HG03139 (cell line): ENCODE measurements around the gene IQSEC3.
"Not testable (repeated sequence)": the region's sequence is repeated elsewhere in the genome, so short reads cannot be mapped to it uniquely, and the experiment has no call there.

Experiments
- ATAC-seq: cut with Tn5 transposase; IDR thresholded peaks from one replicate; pipeline ENCODE4 v1.9.1; 2021; ENCODE audit not compliant: unreplicated experiment

IQSEC3 gene

DNA sequence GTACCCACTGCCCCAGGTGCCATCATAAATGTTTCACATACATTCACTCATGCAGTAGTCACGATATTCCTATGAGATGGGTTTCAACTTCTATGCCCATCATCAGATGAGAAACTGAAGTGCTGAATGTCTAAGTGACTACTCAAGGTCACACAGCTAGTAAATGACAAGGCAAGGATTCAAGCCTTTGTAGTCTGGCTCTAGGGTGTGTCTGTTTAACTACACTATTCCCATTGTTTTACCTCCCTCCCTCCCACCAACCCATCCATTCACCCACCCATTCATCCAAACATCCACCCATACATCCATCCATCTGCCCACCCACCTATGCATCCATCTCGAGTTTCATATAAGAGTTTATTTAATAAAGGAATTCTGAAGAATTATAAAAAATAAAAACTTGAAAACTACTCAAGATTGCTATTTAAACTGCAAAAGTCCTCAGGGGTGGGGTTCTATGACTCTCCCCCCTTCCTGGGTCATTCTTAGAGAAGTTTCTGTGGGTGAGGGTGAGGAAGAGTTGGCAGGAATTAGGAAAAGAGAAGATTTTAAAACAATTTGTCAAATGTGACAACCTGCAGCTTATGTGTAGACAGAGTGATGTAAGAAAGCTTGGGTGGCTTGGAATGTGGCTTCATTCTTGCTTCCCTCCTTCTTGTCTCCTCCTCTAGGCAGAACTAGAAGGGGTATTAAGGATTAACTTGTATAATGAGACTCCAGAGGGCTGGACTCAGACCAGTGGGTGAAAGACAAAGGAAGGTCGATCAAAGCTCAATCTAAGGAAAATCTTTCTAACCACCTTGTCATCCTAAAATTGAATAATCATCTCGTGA lies 13.4 kb upstream of the IQSEC3 start:
- ATAC-seq, result not testable (repeated sequence)

DNA sequence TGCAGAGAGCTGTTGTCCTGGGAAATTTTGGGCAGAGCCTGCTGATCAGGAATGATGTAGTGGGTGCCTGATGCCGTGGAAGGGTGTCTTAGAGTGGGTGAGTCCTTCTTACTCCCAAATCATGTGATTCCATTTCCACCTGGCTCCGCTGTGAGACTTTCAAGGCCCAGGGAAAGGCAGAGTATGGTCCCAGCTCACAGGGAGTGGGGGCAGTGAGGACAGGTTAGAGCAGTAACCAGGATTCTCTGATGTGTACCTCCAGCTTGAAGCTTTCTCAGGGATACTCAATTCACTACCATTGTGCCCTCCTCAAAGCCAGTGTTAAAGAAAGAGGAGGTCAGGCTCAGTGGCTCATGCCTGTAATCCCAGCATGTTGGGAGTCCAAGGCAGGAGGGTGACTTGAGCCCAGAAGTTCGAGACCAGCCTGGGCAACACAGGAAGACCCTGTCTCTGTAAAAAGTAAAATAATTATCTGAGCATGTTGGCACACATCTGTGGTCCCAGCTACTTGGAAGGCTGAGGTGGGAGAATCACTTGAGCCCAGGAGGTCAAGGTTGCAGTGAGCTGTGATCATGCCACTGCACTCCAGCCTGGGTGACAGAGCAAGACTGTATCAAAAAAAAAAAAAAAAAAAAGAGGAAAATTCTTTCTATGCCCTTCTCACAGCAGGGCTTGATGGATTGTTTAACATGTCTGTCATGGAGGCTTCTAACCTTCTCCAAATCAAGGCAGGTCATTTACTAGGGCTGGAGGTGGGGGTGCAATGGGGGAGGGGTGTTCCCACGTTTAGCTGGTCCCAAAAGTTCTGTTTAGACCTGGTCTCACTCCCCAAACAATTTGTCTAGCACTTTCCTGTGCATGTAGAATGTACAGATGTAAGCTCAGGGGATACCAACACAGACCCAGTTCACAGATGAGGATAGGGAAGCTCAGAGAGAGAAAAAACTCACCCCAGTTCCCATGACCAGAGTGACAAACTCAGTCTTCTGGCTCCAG lies 12.5 kb upstream of the IQSEC3 start:
- no peak for ATAC-seq

DNA sequence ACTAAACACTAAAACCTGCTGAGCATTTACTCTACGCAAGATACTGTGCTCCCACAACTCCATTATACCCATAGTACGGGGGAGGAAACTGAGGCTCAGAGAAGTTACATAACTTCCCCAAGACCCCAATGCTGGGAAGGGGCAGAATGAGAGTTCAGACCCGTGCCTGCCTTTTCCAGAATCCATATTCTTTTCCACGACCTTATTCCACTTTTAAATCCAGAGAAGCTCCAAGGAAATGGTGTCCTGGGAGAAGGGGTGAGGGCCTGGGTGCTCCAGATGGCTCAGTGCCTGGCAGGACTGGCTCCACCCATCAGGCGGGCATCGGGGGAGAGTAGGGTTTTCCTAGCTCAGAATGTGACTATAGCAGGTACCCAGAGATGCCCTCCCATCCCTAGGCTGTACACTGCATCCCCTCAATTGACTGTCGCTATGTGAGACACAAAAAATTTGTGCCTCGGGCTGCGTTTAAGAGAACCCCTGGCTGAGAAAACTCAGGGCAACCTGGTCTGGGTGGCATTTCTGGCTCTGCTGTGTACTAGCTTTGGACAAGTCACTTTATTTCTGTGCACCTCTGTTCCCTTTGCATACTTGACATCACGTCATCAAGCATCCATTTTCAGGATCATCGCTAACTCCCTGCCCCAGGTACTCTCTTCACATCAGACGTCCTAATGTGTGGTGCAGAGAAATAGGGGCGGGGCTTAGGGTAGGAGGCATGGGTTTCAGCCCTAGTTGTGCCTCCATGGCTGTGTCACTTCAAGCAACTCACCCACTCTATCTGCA lies 11.6 kb upstream of the IQSEC3 start:
- ATAC-seq, result no peak

DNA sequence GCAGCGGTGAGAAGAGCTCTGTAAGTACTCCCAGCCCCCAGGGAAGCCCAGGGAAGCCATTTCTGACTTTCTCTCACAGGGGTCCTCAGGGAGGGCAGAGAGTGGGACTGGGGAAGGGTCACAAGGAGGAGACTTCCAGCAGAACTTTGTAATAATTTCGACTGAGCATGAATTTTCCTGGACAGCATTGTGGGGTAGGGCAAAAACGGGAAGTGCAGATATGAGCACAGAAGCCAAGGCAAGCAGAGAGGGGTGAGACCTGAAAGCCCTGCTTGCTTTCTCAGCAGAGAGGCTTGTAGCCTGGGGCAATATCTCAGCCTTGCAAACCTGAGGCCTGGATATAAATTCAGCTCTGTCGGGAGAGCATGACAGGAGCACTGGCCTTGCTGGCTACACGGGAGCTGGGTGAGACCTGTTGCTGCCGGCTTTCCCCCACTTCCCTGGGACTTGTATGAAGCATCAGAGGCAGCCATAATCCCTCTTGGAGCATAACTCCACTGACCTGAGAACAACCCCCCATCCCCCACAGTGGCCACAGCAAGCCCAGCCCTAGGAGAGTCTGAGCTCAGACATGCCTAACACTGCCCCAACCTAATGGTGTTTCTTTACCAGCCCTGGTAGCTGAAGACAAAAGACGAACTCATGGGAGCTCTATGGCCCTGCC lies 9.8 kb upstream of the IQSEC3 start:
- ATAC-seq, result no peak

DNA sequence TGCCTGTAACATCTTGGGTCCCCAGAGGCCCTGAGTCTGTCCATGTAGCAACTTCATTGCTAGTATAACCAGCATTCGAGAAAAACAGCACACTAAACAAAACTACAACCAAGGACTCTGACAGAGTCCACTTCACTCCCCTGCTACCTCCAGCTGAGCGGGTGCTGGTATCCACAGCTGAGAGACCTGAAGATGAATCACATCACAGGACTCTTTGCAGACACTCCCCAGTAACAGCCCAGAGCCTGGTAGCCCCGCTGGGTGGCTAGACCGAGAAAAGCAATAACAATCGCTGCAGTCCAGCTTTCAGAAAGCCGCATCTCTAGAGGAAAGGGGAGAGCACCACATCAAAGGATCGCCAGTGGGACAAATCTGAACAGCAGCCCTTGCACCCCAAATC lies 9.0 kb upstream of the IQSEC3 start:
- no peak for ATAC-seq

DNA sequence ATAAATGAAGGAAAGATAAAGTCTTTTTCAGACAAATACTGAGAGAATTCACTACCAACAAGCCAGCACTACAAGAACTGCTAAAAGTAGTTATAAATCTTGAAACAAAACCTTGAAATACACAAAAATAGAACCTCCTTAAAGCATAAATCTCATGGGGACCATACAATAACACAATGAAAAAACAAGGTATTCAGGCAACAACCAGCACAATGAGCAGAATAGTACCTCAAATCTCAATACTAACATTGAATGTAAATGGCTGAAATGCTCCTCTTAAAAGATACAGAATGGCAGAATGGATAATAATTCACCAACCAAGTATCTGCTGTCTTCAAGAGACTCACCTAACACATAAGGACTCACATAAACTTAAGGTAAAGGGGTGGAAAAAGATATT lies 7.7 kb upstream of the IQSEC3 start:
- no peak for ATAC-seq

DNA sequence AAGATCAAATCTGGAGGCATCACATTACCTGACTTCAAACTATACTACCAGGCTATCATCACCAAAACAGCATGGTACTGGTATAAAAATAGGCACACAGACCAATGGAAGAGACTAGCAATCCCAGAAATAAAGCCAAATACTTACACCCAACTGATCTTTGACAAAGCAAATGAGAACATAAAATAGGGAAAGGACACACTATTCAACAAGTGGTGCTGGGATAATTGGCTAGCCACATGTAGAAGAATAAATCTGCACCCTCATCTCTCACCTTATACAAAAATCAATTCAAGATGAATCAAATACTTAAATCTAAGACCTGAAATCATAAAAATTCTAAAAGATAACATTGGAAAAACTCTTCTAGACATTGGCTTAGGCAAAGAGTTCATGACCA lies 4.7 kb upstream of the IQSEC3 start:
- ATAC-seq, result not testable (repeated sequence)

DNA sequence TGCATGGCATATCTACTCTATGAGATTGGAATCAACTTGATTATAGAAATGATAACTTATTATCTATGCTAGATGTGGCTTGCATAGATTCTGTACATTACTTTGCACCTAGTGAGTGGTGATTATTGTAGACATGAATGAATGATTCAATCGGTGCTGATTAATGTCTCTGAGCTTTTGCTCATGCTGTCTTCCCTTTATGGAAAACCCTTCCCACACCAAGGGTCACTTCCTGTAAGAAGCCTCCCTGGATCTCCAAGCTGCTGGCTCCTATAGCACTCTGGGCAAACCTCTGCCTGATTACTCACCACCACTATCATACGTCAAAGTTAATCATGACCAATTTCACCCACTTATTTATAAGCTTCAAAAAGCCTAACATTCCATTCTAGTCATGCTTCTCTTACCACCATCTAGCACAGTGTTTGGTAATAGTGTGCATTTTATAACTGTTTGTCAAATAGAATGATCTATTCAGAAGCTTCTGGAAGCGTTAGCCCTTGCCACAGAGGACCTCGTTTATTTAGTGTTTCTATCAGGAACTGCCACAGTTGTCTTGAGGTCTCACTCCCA lies 990 bp upstream of the IQSEC3 start:
- ATAC-seq, result not testable (repeated sequence)

DNA sequence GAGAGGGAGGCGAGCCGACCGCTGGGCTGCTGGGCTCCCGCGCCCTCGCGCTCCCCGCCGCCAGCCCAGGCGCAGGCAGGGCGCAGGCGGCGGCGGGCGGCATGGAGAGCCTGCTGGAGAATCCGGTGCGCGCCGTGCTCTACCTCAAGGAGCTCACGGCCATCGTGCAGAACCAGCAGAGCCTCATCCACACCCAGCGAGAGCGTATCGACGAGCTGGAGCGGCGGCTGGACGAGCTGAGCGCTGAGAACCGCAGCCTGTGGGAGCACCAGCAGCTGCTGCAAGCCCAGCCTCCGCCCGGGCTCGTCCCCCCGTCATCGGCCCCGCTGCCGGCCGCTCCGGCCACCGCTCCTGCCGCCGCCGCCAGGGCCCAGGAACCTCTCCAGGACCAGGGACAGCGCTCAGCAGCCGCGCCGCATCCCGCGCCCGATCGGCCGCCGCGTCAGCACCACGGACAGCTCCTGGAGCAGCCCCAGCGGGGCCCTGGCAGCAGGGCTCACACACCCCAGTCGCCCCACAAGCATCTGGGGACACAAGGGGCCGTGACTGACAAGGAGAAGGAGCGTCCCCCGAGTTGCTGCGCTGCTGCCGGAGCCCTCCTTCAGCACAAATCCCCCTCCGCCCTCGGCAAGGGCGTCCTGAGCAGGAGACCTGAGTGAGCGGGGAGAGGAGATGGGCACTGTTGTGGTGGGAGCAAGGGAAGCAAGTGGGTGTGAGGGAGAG lies 376 bp downstream of the IQSEC3 start:
- ATAC-seq, result not testable (repeated sequence)

DNA sequence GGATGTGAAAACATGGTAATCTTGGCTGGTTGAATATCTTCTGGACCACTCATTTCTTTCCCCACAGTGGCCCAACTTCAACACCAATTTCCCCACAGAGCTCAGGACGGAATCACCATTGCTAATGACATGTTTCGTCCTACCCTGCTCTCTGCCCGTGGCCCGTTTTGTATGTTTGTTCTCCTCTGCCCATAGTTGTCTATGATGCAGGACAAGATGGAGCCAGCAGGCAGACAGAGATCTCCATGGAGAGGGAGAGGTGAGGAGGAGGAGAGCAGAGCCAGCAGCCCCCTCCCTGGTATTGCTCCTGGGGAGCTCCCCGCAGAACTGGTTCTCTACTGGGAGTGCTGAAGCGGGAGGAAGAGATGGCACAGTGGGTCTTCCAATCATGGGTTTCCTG lies 3.1 kb downstream of the IQSEC3 start:
- not testable (repeated sequence) for ATAC-seq

DNA sequence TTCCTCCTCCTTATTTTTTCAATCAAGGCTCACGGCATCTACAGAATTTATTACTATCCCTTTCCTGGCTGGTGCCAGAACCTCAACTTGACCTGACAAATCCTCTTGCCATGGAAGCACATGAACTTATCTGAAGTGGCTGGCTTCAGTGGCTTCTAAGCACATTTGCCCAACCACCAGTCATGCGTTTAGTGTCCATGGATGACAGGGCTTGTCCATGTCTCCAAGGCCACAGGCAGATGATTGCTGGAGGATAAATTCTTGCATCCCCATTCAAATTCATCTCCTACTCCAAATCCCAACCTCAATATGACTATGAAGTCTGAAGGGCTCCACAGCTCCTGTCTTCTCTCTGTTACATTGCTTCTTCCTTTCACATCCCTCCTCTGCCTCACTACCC lies 4.0 kb downstream of the IQSEC3 start:
- ATAC-seq, result not testable (repeated sequence)

DNA sequence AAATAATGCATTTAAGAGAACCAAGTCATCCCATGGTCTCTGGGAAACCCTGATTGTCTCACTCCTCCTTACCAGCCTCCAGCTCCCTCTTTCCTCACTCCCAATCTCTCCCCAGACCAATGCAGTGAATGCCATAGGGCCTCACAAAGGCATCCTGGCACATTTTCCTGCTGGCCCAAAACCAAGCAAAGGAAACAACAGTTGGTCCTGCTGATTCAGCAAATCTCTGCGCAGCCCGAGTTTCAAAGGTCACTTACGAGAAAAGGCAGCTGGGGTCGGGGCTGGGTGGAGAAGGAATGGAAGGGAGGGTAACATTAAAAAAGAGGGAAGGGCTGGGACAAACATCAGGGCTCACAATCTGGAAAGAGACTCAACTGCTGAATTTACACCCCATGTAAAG lies 5.5 kb downstream of the IQSEC3 start:
- not testable (repeated sequence) for ATAC-seq

DNA sequence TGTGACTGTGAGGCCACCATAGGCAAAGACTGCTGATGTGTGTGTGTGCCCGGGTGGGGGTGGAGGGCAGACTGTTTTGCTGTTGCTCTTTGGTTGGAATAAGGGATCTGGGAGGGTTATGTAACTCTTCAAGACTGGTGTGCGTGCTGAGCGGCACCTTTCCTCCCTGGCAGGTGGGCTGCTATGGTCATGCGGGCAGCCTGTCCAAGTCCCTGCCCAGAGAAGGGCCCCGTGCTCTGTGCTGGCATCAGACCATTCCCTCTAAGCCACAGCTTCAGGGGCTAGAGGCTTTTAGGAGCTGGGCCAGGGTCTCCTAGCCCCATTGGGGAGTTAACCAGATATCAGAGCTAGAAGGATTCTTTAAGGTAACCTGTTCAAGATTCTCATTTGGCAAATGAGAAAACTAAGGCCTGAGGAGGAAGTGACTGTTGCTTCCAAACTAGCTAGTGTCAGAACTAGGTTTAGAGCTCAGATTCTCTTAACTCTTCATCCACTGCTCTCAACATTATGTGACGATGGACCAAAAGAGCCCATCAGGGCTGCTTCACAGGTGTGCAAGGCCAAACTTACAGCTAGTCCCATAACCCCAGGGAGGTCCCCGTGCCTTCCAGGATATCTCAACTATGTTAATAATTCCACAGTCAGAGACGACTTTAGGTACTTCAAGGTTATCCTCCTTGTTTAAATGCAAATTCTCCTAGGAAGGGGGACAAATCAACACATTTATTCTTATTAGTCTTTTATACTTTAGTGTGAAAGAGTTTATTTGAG lies 8.0 kb downstream of the IQSEC3 start:
- ATAC-seq, result not testable (repeated sequence)

DNA sequence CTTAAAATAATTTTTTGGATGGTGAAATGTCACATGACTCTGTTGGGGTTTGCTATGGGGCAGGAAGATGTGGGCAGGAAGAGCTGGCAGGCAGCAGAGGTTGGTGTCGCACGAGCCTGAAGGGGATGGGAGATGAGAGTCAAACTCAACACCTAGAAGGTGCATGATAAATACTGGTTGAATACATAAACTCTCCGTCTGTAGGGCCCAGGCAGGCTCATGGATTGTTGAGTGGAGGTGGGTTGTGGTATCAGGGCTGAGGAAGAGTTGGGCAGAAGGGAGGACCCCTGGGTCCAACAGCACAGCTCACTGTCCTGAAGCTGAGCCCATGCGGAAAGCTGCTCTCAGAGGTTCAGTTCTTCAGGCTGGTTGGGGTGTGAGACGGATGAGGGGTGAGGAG lies 9.0 kb downstream of the IQSEC3 start:
- not testable (repeated sequence) for ATAC-seq

DNA sequence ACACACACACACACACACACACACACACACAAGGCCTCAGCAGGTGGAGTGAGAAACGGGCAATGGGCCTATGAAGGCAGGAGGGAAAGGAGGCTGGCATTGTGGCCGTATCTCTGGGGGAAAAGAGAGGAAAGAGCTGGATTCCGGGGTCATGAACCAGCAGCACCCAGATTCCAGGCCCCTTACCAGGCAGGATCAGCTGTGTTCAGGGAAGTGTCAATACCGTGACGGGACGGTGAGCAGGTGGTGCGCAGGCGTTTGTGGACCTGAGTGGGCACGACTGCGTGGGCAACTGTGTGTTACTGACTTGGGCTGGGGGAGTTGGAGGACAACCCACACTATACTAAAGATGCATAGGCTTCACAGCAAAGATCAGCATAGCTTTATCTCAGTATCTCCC lies 9.5 kb downstream of the IQSEC3 start:
- ATAC-seq, result not testable (repeated sequence)

DNA sequence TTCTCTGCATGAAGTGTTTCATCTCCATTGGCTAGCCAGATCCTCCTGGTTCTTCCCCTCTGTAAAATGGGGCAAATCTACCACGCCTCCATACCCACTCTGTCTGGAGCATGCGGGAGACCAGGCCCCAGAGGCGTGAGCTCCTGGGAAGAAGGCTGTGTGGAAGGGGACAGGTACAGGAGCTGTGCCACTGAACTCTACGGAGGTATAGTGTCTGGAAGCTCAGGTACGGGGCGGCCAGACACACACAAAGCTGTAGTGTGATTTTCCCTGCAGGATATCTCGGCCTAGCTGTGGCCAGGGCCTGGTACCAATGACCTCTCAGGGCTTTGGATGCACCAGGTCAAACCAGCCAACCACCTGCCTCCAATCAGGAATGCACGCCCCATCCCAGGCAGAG lies 10.0 kb downstream of the IQSEC3 start:
- ATAC-seq, result not testable (repeated sequence)

DNA sequence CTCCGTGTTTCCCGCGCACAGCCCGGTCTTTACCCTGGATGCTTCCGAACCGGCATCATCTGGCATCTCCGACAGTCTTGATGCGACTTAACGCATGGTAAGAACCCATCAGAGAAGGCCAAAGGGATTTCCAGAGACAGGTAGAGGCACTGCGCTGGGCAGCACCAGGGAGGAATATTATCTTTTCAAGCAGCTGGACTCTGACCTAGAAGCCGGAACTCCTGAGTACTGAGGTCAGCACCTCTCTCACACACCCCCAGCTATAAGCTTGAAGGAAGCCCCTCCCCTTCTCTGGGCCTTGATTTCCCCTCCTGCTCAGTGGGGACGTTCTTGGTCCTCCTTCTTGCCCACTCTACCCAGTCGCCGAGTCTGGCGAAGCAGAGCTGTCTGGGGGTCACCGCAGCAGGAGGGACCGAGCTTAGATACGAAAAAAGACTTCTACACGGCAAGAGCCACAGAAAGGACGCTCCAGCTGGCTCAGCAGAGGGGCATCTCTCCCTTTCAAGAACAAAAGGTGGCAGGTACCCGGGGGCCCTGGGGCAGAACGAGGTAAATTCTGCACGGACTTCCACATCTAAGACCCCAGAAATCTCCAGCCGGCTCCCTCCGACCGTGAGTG lies 10.6 kb downstream of the IQSEC3 start:
- ATAC-seq, result not testable (repeated sequence)

DNA sequence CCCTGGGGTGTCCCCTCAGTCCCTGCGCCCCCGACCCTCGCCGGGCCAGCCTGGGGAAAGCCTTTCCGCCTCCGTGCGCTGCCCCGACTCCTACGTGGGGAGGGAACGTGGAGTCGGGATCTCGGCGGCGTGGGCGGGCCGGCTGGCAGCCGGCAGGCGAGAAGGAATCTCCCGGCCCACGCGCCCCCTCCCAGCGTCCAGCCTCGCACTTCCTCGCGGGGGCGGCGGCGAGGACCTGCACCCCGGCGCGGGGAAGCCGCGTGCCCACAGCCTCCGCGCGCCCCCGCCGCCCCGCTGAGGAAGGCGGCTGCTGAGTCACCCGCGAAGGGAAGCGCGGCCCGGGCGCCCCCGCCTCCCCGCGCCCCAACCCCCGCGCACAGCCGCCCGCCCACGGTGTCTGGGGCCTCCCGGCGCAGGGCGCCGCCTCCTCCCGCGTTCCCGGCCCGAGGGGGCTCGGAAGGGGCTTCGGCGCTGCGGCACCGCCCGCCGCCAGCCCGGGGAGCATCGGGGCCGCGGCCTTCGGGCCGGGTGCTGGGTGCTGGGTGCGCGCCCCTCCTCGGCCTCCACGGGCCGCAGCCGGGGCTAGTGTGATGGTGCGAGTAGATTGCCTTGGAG lies 11.3 kb downstream of the IQSEC3 start:
- ATAC-seq, result not testable (repeated sequence)
